NCI-H748 (cell line): ENCODE measurements around the gene PPP2R2B.
A peak's percentile ranks its signal among the peaks of the same experiment; 100 is the strongest.
"Not testable (repeated sequence)": the region's sequence is repeated elsewhere in the genome, so short reads cannot be mapped to it uniquely, and the experiment has no call there.

Source experiments
- DNase-seq: peaks from one replicate; lab custom pipeline; 2025; ENCODE audit not compliant: unreplicated experiment; lab: John Stamatoyannopoulos, UW

Gene PPP2R2B

GRCh38 chr5:146748533-146748932, 130.0 kb downstream of the PPP2R2B start:
- DNase-seq: no peak

- peak; percentile 90 for DNase-seq
Measured at GRCh38 chr5:146745931-146746577, 132.5 kb downstream of the PPP2R2B start.

- DNase-seq: peak; percentile 52
Measured at GRCh38 chr5:146744068-146744745, 134.3 kb downstream of the PPP2R2B start.

- no peak for DNase-seq
Measured at GRCh38 chr5:146734936-146735577, 143.5 kb downstream of the PPP2R2B start.

- no peak for DNase-seq
Measured at GRCh38 chr5:146732962-146733361, 145.6 kb downstream of the PPP2R2B start.

GRCh38 chr5:146731909-146732659, 146.5 kb downstream of the PPP2R2B start:
- DNase-seq: no peak

GRCh38 chr5:146728746-146729145, 149.8 kb downstream of the PPP2R2B start:
- DNase-seq: not testable (repeated sequence)

GRCh38 chr5:146726891-146727290, 151.7 kb downstream of the PPP2R2B start:
- no peak for DNase-seq

GRCh38 chr5:146726020-146726419, 152.5 kb downstream of the PPP2R2B start:
- no peak for DNase-seq

- no peak for DNase-seq
Measured at GRCh38 chr5:146725025-146725424, 153.5 kb downstream of the PPP2R2B start.

- no peak for DNase-seq
Measured at GRCh38 chr5:146722361-146722779, 156.2 kb downstream of the PPP2R2B start.

GRCh38 chr5:146721073-146721815, 157.3 kb downstream of the PPP2R2B start:
- DNase-seq: no peak

- no peak for DNase-seq
Measured at GRCh38 chr5:146720107-146720506, 158.4 kb downstream of the PPP2R2B start.

- DNase-seq: no peak
Measured at GRCh38 chr5:146719179-146719578, 159.4 kb downstream of the PPP2R2B start.

- DNase-seq: no peak
Measured at GRCh38 chr5:146718609-146719008, 159.9 kb downstream of the PPP2R2B start.

GRCh38 chr5:146717951-146718350, 160.6 kb downstream of the PPP2R2B start:
- DNase-seq: no peak

- DNase-seq: no peak
Measured at GRCh38 chr5:146716636-146717035, 161.9 kb downstream of the PPP2R2B start.

- no peak for DNase-seq
Measured at GRCh38 chr5:146710348-146710747, 168.2 kb downstream of the PPP2R2B start.

GRCh38 chr5:146707316-146707715, 171.2 kb downstream of the PPP2R2B start:
- no peak for DNase-seq

GRCh38 chr5:146706321-146706972, 172.1 kb downstream of the PPP2R2B start:
- no peak for DNase-seq
